HG03342 (cell line): ENCODE results near the gene EBF3.

Experiments
- ATAC-seq: cut with Tn5 transposase; IDR thresholded peaks from one replicate; pipeline ENCODE4 v1.9.1; 2021; ENCODE audit warnings: mild to moderate bottlenecking, moderate library complexity; ENCODE audit not compliant: unreplicated experiment

EBF3 gene

DNA sequence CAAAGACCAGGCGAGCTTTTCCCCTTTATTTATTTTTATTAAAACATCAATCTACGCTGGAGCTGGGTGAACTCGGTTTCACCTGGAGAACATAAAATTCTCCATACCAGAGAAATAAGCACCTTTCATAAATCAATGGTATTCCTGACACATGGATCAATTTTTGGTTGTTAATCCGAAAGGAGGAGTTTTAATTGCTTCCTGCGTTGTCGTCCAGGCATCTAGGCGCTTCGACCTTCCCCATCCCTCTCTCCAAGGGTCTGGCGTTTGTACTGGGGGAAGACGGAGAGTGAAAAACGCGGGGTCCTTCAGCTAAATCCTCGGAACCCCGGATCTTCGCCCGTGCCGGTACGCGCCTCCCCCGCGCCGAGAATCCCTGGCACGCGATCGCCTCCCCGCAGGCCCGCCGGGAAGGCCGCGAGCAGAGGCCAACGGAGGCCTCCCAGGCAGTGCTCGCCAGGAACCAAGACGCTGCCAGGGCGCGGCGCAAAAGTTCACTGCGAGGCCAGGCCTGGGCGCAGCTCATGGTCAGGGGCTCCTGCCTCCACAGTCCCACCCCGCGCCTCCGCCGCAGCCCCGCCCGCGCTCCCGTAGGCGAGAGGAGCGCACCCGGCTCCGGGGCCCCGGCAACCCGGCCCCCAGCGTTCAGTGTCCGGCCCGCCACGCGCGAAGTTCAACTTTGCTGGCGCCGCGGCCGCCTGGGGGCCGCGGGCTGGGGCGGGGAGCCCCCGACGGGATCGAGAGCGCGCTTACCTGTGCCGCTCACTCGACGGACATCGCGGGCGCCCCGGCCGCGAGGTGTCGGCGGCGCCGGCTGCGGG is 8.3 kb upstream of the EBF3 start:
- ATAC-seq, result no peak

DNA sequence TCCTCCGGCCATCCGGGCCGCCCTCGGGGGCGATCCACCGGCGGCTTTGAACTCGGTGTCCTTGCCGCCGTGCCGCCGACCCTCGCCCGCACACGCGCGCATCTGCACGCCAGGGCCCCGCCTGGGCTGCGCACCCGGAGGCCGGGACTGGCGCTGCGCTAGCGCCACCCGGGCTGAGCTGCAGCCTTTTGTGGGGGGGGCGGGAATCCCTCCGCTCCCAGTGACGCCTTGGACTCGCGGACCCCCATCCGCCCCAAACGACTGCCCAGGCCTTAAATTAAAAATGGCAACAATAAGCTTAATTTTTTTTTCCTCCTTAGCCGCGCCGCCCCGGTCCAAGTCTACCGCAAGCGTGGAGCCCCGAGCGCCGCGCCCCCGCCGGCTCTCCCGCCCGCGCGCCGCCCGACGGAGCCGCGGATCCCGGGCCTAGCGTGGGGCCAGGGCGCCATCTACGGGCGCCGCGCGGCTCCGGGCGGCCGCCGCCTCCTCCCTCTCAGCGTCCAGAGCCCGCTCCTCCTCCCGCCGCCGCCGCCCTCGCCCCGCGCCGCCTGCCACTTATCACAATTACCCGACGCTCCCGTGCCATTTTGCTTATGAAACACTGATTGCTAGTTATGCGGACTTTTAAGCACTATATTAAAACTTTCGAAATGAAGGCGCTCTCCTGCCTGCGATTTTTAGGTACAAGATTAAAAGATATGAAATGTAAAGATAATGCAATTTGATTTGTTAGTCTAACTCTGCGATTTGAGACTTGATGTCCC is 7.5 kb upstream of the EBF3 start:
- no peak for ATAC-seq

DNA sequence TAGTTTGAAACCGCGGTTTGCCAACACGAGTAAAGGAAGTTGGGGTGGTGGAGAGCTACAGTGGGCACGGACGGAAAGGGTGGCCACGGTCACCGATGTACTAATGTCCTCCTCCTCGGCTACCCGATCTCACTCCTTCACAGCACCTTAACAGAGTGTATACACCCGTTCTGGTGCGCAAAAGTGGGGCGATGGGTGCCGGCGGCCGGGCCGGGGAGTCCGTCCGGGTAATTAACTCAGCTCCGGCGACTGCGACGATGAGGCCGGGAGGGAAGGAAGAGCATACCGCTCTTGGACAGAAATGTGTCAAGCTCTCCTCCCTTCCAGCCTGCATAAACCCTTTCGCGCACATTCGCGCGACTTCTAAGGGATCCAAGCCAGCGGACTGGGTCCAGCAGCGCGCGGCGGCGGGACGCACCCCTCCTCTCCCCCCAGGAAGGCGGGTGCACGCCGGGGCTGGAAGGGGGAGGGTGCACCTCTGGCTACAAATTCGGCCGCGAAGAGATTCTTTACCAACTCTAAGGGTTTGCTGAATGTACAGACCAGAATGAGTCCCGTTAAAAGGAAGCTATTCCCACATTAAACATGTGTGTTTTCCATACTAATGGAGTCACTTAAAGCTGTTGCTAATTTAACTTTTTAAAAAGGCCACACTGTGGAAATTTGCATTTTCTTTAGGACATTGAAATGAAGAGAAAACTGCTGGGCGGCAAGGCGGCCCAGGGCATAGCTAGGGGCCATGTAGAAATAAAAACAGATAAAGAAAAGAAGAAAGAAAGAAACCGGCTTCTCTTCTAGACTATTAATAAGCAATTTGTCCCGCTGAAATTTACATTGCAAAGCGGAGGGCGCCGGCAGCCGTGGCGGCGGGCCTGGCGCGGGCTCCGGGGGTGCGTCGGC is 6.6 kb upstream of the EBF3 start:
- ATAC-seq, result no peak

DNA sequence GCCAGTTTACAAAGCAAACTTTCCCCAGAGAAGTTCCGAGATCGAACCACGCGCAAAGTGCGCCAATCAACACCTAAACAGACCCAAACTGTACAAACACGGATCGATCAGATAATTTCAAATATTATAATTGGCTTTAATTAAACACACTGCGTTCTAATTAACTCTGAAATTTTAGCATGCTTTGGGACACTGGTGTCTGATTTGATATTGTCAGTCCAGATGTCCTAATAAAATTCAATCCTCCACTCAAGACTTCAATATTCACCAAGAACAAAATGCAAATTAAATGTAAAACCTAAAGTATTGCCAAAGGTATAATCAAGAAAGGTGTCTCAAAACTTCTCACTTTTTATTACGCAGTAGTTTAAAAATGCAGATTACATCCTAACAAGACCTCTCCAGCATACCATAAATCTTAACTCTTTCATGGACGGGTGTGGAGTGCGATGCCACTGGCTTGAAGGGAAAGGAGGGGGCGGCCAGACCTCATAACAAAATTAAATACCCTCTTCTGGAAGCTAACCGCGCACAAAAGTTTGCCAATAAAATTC is 5.9 kb upstream of the EBF3 start:
- ATAC-seq, result no peak

DNA sequence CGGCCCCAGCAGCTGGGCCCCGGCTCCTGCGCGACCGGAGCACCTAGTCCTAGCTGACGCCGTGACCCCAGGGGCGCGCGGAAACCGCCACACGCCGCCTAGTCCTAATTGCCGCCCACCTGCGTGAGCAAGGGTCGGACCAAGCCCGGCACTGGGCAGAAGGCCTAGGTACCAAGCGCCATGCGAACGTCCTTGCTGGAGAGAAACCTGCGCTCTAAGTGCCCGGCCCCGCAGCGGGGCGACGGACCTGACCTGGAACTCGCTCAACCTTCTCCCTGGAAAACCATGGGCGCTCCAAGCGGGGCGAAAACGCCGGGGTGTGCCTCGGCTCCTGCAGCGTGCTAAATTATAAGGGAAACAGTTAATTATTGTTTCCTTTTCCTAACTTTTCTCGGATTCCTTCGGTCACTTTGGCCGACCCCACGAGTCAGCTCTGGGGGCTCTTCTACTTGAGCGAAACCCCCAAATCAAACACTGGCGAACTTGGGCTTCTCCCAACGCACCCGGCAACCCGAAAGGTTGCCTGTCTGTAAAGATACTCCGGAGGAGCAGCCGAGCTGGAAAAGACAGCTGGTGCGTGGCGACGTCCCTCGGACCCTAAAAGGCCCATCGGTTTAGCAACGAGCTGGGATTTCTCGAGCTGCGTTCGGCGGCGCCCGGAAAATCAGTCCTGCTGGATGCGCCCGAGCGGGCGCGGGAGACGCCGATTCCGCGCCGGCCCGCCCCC is 5.3 kb upstream of the EBF3 start:
- no peak for ATAC-seq

DNA sequence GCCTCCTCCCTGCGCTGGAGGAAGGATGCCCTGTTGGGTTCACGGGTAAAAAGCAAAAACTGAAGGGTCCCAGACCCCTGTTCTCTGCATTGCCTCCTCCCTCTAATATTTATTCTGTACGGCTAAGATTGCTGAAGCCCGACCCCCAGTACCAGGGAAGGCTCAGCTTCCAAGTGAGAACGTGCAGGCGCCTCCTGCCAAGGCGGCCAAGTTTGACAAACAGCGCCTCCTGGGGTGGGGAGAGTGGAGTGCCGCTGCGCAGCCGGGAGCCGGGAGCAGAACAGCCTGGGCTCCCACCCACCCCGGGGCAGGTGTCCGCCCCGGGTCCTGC is 4.7 kb upstream of the EBF3 start:
- ATAC-seq, result no peak

DNA sequence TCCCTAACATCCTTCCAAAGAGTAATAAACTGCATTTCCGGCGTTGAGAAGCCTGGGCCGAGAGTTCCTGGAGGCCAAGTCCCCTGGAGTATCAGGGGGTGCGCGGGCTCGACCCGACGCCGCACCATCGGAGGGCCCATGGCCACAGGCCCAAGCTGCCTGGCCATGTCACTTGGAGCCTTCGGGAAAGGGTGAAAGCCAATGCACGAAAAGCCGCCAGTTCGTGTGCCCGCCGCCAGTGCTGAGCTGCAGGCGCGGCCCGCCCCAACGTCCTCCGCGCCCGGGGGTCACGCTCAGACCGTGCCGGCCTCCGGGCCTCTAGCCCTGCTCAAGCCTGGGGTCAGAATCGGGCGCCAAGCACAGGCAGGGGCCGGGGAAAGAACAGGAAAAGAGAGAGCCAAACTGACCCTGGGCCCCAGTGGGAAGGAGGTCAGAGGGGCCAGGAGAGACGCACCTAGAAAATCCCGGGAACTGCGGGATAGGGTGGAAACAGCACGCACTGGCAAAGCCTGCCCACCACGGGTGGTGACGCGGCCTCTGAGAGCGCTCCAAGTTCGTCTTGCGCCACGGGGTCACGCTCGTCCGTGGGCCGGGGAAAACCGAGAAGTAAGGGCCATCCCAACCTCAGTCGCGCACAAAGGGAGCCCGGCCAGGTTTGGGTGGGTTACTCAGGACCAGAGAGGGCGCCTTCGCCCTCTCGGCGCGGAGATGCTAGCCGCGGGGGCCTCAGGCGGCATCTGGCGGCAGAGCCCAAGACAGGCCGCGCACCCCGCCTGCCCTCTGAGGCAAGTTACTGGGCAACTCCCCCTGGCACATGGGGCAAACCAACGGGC is 4.2 kb upstream of the EBF3 start:
- no peak for ATAC-seq

DNA sequence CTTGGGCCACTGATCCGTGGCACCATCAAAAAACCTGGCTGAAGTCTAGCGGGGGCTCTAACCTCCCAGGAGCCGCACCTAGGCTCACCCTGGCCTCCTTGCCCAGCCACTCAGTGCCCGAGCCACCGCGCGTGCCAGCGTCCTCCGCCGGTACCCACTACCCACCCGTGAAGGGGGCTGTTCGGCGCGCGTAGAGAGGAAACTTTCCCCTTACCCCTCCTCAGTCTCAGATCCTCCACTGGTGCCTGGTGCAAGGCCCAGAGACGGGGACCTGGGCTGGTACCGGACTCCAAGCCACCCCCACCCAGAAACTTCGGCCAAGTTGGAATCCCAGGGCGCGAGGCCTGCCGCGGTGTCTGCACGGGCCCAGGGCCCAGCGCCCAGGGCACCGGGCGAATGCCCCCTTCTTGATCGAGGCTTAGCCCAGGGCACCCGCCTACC is 3.5 kb upstream of the EBF3 start:
- no peak for ATAC-seq

DNA sequence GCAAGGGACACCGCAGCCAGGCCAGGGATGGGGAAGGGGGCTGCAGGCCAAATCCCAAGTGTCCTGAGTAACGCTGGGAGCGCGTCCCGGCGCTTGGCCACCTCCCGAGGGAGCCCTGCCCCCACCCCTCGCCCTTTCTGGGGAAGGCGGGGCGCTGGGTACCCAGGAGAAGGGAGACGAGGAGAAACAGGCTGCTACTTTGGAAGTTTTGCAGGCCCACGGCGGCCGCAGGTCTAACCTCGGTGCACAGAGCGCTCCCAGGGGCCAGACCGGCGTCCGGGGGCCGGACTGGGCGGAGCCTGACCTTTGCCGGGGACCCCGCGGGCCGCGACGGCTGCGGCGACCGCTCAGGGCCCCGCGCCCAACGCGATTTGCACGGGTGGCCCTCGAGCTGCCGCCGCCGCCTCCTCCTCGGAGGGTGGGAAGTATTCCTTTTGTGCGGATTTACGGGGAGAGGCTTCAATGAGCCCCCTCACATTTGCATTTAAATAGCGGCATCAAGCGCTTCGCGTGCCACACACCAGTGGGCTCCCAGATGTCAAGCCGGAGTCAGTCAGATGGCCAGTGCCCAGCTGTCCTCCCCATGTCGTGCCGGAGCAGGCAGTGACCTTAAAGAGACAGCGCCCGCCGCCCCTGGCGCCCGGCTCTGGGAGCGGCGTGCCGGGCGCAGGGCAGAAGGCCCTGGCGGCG is 3.0 kb upstream of the EBF3 start:
- no peak for ATAC-seq

DNA sequence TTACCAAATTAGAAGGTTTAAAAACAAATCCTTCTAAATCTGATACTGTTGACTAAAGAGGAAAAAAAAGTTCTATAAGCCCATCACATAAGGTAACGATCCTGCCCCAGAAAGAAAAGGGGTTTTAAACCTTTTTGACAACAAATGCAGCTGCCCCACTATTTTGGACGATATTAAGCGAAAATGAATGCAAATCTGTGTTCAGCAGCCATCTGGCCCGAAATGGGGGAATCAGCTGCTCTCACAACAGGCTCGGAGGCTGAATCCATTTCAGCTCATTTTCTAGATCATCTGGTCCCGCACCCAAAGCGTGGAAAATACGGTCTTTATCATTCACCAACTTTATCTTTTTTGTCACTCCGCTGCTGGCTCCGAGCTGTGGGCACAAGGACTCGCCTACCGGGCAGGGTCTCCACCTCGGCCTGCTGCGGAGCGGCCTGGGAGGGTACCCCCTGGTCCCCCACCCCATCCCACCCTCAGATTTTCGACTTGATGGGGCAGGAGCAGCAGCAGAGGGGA is 2.4 kb upstream of the EBF3 start:
- ATAC-seq, result no peak

DNA sequence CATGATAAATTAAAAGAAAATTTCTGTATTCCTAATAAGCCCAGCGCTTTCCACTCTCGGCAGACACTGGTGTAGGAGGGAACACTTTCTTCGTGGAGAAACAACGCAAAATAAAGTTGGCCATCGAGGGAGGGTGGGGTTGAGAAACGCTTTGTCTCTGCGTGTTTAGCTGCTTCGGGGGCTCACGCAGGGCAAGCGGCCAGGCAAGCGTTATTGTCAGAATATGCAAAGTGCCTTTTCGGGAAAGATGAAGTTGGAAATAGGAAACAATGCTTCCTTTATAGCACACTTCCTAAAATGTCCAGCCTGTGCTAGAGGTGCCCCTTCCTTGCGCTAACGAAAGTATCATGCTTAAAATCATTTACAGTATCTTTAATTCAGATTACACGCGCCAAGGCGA is 1.9 kb upstream of the EBF3 start:
- ATAC-seq, result no peak

DNA sequence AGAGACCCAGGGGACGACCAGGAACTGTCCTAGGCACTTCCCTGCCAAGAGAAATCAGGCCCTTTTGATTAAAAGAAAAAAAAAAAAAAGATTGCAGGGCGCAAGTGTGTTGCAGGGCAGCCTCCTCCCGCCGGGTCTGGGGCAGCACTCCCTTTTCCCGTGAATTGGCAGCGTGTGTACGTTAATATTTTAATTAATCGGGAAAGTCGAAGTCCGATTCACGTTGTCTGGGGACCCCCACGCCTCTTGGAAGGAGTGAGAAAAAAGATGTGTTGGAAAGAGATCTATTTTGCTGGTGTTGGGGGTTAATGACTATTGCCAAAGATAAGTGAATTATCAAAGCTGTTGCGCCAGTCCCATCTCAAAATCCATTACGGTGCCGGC is 1.3 kb upstream of the EBF3 start:
- no peak for ATAC-seq

DNA sequence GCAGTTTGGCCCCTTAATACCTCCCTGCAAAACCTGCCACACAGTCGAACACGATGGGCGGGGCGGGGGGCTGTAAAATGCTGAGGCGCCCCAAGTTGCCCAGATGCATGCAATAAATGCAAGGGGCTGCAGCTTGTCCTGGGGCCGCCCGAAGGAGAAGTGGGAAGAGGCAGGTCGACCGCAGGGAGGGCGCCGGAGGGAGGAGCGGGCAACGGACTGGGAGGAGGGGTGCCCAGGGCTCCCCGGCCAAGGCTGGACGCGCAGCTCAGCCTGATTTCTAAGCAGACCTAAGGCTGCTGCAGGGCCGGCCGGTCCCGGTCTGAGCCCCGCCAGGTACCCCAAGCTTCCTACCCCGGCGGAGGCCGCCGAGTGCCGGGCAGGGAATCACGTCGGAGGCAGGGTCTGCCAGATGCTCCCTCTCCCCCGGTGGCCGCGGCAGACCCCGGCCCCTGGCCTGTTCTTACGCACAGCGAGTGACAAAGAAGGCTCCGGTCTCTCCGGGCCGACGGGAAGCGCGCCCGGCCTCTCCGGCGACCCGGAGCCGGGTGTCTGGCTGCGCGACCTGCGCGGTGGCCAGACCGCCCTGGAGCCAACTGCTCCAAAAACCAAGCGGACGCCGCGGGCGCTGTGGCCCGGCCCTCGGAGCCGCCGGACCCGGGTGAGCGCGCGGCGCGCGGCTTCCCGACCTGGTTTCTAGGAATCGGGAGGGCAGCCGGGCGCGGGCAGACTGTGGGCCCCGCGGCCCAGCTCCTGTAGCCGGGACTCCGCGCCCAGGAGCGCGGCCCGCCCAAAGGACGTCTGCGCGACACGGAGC is 744 bp upstream of the EBF3 start:
- no peak for ATAC-seq

DNA sequence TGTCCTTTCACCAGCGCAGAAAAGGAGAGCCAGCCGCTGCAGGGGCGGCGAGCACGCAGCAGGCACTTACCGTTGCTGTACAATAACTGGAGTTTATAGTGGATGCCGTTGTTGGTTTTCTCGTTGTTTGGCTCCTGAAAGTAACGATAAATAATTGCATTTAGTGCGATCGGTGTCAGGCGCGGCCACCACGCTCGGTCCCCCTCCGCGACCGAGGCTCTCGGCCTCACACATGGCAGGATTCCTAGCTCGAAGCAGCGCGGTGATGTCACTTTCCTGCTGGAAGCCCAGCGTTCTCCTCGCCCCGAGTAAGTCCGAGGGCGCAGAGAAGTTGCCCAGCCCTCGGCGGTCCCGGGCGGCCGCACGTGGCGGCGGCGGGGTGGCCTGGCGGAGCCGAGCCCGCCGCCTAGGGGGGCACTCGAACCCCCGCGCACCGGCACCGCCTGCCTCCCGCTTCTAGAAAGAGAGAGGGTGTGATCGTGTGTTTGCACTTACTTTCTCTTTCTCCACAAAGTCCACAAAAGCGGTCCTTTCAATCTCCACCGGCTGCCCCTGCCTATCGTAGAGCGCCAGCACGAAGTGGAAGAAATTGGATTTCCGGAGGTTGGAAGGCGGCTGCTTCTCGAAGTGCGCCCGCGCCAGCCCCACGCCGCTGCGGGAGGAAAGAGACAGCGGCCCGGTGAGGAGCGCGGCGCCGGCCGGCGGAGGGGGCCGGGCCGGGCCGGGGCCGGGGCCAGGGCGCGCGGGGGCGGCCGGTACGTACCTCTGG is 1.0 kb downstream of the EBF3 start:
- ATAC-seq, result no peak

DNA sequence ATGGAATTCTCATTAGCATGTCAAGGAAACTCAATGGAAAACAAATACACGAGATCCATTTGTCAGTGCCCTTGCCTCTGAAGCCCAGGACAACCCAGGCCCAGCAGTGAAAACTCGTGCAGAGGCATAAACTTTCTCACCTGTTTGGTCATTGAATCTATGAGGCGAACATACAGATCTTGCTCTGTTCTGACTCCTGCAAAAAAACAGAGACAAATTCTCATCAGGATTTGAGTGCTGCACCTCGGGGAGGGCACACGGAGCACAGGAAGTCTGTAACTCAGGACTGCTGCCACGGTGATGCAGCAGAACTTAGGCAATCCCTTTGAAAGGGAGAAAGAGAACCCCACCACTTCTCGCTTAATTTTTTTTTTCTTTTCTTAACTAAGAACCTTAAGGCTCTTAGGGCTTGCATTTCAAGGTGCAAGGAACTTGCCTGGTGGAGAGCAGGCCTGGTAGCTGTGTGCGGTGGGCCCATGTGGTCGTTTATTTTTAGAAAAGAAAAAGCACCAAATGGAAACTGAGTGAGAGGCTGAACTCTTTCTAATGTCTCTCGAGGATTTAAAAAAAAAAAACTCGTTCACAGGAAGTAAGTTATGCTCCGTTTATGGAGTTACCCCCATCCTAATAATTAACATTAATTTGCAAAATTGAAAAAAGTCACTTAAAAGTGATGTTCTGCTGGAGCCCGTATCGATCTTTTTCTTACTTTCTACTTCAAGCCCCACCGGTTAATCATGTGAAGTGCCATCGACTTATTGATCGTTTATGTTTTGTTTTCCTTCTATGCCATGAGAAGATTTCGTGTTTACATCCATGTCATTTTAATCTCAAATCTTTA is 1.8 kb downstream of the EBF3 start:
- no peak for ATAC-seq

DNA sequence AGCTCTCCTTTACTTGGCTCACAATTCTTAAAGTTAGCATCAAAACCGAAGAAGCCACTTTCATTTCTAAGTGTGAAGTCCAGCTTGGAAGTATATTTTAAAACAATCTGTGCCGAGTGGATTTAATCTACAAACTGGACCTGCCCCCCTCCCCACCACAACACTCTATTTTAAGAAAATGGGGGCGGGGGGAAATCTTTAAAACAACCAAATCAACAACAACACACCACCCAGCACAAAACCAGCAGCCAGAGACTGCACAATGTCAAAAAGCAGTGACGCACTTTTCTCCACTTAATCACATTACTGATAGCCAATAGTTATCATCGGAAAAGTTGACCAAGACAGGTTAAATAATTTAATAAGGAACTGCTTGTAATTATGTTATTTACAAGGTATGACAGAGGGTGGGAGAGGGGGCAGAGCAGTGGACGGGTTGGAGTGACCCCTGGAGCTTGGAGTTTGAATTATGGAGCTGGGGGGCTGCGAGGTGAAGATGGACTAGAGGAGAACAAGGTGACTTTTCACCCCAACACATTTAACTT is 2.8 kb downstream of the EBF3 start:
- ATAC-seq, result no peak
